HEK293 (cell line): ENCODE data around the gene QRFPR.

Experiments
- CTCF ChIA-PET: fragments of 350-600 bp; formaldehyde crosslinking; extraction: SDS; loops from one replicate; lab custom pipeline; 2021; ENCODE audit warnings: antibody characterized with exemption; lab: Yijun Ruan, JAX
- POLR2A ChIA-PET: fragments of 300-600 bp; formaldehyde crosslinking; extraction: SDS; loops from one replicate; lab custom pipeline; 2020; ENCODE audit warnings: antibody characterized with exemption, inconsistent platforms; lab: Yijun Ruan, JAX
- H3K27ac ChIP-seq: fragments of 200-500 bp; sonication (Bioruptor generic); 2 replicates; pipeline ENCODE4 v1.5.1; 2014; ENCODE audit warnings: low read depth, low read length, control low read depth, inconsistent platforms; ENCODE audit errors: extremely low read depth
- H3K36me3 ChIP-seq, 2 experiments: fragments of 200-500 bp in 1 of 2; sonication (Bioruptor generic) in 1 of 2; 1 replicate in 1 of 2; 2 replicates in 1 of 2; pipeline ENCODE4 v1.5.1; 2014 to 2017; ENCODE audit warnings: inconsistent platforms in 2 of 2, low read length in 2 of 2; ENCODE audit not compliant: control insufficient read depth in 2 of 2, insufficient read depth in 1 of 2
- H3K4me1 ChIP-seq: fragments of 200-500 bp; sonication (Bioruptor generic); 2 replicates; pipeline ENCODE4 v1.5.1; 2014; ENCODE audit warnings: mild to moderate bottlenecking, low read length, inconsistent platforms; ENCODE audit not compliant: control insufficient read depth, insufficient read depth
- H3K4me3 ChIP-seq: 2 replicates; pipeline ENCODE4 v1.5.1; 2011; ENCODE audit warnings: low read depth, mild to moderate bottlenecking, control low read depth, low read length, moderate library complexity
- H3K9me3 ChIP-seq: fragments of 200-500 bp; sonication (Bioruptor generic); 2 replicates; pipeline ENCODE4 v1.5.1; 2014; ENCODE audit warnings: low read depth, low read length, inconsistent platforms; ENCODE audit not compliant: control insufficient read depth, insufficient read depth
- OSR2 ChIP-seq: fragments of 450-650 bp; formaldehyde crosslinking; IDR thresholded peaks from 2 replicates; pipeline ENCODE4 v1.5.1; 2016; ENCODE audit warnings: missing biosample characterization, missing genetic modification characterization
- PATZ1 ChIP-seq: fragments of 450-650 bp; formaldehyde crosslinking; IDR thresholded peaks from 2 replicates; pipeline ENCODE4 v1.5.1; 2016; ENCODE audit warnings: missing biosample characterization, missing genetic modification characterization
- ZNF148 ChIP-seq: fragments of 450-650 bp; formaldehyde crosslinking; IDR thresholded peaks from 2 replicates; pipeline ENCODE4 v1.5.0; 2017; ENCODE audit warnings: missing biosample characterization, missing genetic modification characterization, borderline replicate concordance
- ZNF19 ChIP-seq: fragments of 450-650 bp; formaldehyde crosslinking; IDR thresholded peaks from 2 replicates; pipeline ENCODE4; 2016; ENCODE audit warnings: missing biosample characterization, missing genetic modification characterization, low read depth
- ZNF211 ChIP-seq: fragments of 450-650 bp; formaldehyde crosslinking; IDR thresholded peaks from 2 replicates; pipeline ENCODE4 v1.5.1; 2016; ENCODE audit warnings: low read depth, missing biosample characterization, missing genetic modification characterization
- ZNF214 ChIP-seq: fragments of 450-650 bp; formaldehyde crosslinking; IDR thresholded peaks from 2 replicates; pipeline ENCODE4 v1.5.1; 2017; ENCODE audit warnings: missing biosample characterization, mild to moderate bottlenecking, missing genetic modification characterization, borderline replicate concordance
- ZNF24 ChIP-seq: fragments of 450-650 bp; formaldehyde crosslinking; IDR thresholded peaks from 2 replicates; pipeline ENCODE4 v1.5.1; 2016; ENCODE audit warnings: missing biosample characterization, missing genetic modification characterization
- ZNF248 ChIP-seq: fragments of 450-650 bp; formaldehyde crosslinking; IDR thresholded peaks from 2 replicates; pipeline ENCODE4 v1.5.1; 2017; ENCODE audit warnings: missing biosample characterization, missing genetic modification characterization
- ZNF26 ChIP-seq: fragments of 450-650 bp; formaldehyde crosslinking; IDR thresholded peaks from 2 replicates; pipeline ENCODE4 v1.5.1; 2016; ENCODE audit warnings: missing biosample characterization, missing genetic modification characterization
- ZNF366 ChIP-seq: fragments of 450-650 bp; formaldehyde crosslinking; conservative IDR thresholded peaks from 2 replicates; pipeline ENCODE4 v1.5.1; 2016; ENCODE audit warnings: missing biosample characterization, missing genetic modification characterization
- ZNF426 ChIP-seq: fragments of 450-650 bp; formaldehyde crosslinking; IDR thresholded peaks from 2 replicates; pipeline ENCODE4 v1.5.1; 2017; ENCODE audit warnings: missing biosample characterization, missing genetic modification characterization, mild to moderate bottlenecking, inconsistent platforms, moderate library complexity
- ZNF510 ChIP-seq: fragments of 450-650 bp; formaldehyde crosslinking; IDR thresholded peaks from 2 replicates; pipeline ENCODE4 v1.5.1; 2018; ENCODE audit warnings: mild to moderate bottlenecking, missing genetic modification characterization, missing biosample characterization; ENCODE audit not compliant: insufficient replicate concordance
- ZNF513 ChIP-seq: fragments of 450-650 bp; IDR thresholded peaks from 2 replicates; pipeline ENCODE4 v1.5.1; 2018; ENCODE audit warnings: missing biosample characterization, missing genetic modification characterization
- ZNF514 ChIP-seq: fragments of 450-650 bp; formaldehyde crosslinking; IDR thresholded peaks from 2 replicates; pipeline ENCODE4 v1.5.1; 2016; ENCODE audit warnings: missing biosample characterization, missing genetic modification characterization
- ZNF518A ChIP-seq: fragments of 450-650 bp; formaldehyde crosslinking; conservative IDR thresholded peaks from 2 replicates; pipeline ENCODE4 v1.5.1; 2016; ENCODE audit warnings: low read depth, missing biosample characterization, missing genetic modification characterization
- ZNF549 ChIP-seq: fragments of 450-650 bp; IDR thresholded peaks from 2 replicates; pipeline ENCODE4 v1.5.1; 2018; ENCODE audit warnings: missing biosample characterization, missing genetic modification characterization, mild to moderate bottlenecking, inconsistent platforms, moderate library complexity
- ZNF561 ChIP-seq: fragments of 450-650 bp; IDR thresholded peaks from 2 replicates; pipeline ENCODE4 v1.5.1; 2018; ENCODE audit warnings: missing biosample characterization, missing genetic modification characterization, borderline replicate concordance
- ZNF596 ChIP-seq: fragments of 450-650 bp; IDR thresholded peaks from 2 replicates; pipeline ENCODE4 v1.5.0; 2018; ENCODE audit warnings: missing biosample characterization, mild to moderate bottlenecking, missing genetic modification characterization, moderate library complexity
- ZNF626 ChIP-seq: fragments of 450-650 bp; sonication (Bioruptor Pico); formaldehyde crosslinking; IDR thresholded peaks from 2 replicates; pipeline ENCODE4 v1.5.1; 2018; ENCODE audit warnings: missing biosample characterization, missing genetic modification characterization, inconsistent platforms
- ZNF654 ChIP-seq: fragments of 450-650 bp; formaldehyde crosslinking; IDR thresholded peaks from 2 replicates; pipeline ENCODE4 v1.5.1; 2016; ENCODE audit warnings: low read depth, missing biosample characterization, missing genetic modification characterization
- ZNF843 ChIP-seq: fragments of 450-650 bp; formaldehyde crosslinking; IDR thresholded peaks from 2 replicates; pipeline ENCODE4 v1.5.1; 2016; ENCODE audit warnings: missing biosample characterization, missing genetic modification characterization
- ZSCAN4 ChIP-seq: fragments of 450-650 bp; formaldehyde crosslinking; IDR thresholded peaks from 2 replicates; pipeline ENCODE4 v1.5.1; 2017; ENCODE audit warnings: missing biosample characterization, missing genetic modification characterization

The QRFPR gene

GRCh38 chr4:121428721-121429120 lies 47.9 kb upstream of the QRFPR start:
- Histone ChIP-seq H3K27ac (no peak overlapping the region), H3K4me1 (no peaks in the 10 kb centered on the region), H3K4me3 (no peak overlapping the region), H3K9me3 (no peaks in the 10 kb centered on the region), H3K36me3 (no peaks in the 10 kb centered on the region)
- no peak for TF ChIP-seq ZNF211 (tag by site-specific recombination)
- no peak for TF ChIP-seq ZNF549 (tag by site-specific recombination)
- TF ChIP-seq ZNF19 (tag by site-specific recombination) = no peak
- TF ChIP-seq ZNF214 = no peak
- no peak for TF ChIP-seq ZNF596
- TF ChIP-seq OSR2 (tag by site-specific recombination) = no peak
- no peak for TF ChIP-seq ZNF513
- no peak for TF ChIP-seq ZNF654 (tag by site-specific recombination)
- no peak for TF ChIP-seq ZNF24 (tag by site-specific recombination)
- no peak for TF ChIP-seq ZNF366 (tag by site-specific recombination)
- no peak for TF ChIP-seq ZSCAN4 (tag by site-specific recombination)
- TF ChIP-seq ZNF510 = no peak
- TF ChIP-seq ZNF248 (tag by site-specific recombination) = no peak
- TF ChIP-seq PATZ1 = no peak
- TF ChIP-seq ZNF148 (tag by site-specific recombination) = no peak
- TF ChIP-seq ZNF514 (tag by site-specific recombination) = no peak
- POLR2A ChIA-PET = no interaction called here
- CTCF ChIA-PET = no interaction called here

GRCh38 chr4:121421594-121421993 lies 40.8 kb upstream of the QRFPR start:
- no peak overlapping the region for H3K4me3 ChIP-seq
- ChIA-PET POLR2A (no interaction called here), CTCF (interaction anchor here (0.5 to 1.8 kb wide), 5 partner anchors 48 to 229 kb away, joined by 3 to 10 read pairs (median 5); no protein-coding TSS in a partner anchor)
- no peaks in the 10 kb centered on the region for H3K9me3 ChIP-seq
- H3K4me1 ChIP-seq = no peaks in the 10 kb centered on the region
- no peak overlapping the region for H3K27ac ChIP-seq
- no peak for TF ChIP-seq ZNF561 (tag by site-specific recombination)
- TF ChIP-seq ZNF626 = no peak
- TF ChIP-seq ZNF26 (tag by site-specific recombination) = no peak
- TF ChIP-seq ZNF654 (tag by site-specific recombination) = peak; percentile 78
- no peak for TF ChIP-seq ZNF426 (tag by site-specific recombination)
- no peak for TF ChIP-seq ZNF843 (tag by site-specific recombination)
- no peak for TF ChIP-seq ZNF518A (tag by site-specific recombination)
- no peaks in the 10 kb centered on the region for H3K36me3 ChIP-seq
